Astrocyte (in vitro differentiated cells and primary cell): ENCODE measurements around the gene LST1.

Experiments used
- EZH2 ChIP-seq: IDR thresholded peaks from 2 replicates; pipeline ENCODE4 v1.6.1; 2012; ENCODE audit warnings: mild to moderate bottlenecking, low read length, inconsistent platforms; ENCODE audit not compliant: insufficient read depth
- TF ChIP-seq, protein P1 (sequence below): IDR thresholded peaks from 2 replicates; pipeline ENCODE4 v1.5.1; 2011; ENCODE audit warnings: low read depth, mild to moderate bottlenecking, inconsistent platforms, low read length, moderate library complexity; ENCODE audit not compliant: insufficient read depth

DNA sequence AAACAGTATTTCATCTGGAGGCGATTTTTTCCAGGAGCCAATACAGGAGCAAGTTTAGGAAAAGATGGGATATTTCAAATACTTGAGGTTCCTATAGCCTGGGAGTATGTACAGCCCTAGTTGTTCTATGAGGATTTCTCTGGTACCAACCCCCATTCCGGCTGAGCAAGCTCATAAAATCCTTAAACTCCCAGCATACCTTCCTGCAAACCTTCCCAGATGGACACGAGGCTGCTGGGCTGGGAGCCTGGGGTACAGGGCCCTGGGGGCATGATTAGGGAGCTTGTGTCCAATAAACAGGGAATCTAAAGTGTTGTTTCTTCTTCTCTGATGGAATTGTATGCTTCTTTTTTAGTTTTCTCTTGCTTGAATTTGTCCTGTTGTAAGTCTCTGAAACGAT lies 35.9 kb downstream of the LST1 start:
- TF ChIP-seq, protein P1, sequence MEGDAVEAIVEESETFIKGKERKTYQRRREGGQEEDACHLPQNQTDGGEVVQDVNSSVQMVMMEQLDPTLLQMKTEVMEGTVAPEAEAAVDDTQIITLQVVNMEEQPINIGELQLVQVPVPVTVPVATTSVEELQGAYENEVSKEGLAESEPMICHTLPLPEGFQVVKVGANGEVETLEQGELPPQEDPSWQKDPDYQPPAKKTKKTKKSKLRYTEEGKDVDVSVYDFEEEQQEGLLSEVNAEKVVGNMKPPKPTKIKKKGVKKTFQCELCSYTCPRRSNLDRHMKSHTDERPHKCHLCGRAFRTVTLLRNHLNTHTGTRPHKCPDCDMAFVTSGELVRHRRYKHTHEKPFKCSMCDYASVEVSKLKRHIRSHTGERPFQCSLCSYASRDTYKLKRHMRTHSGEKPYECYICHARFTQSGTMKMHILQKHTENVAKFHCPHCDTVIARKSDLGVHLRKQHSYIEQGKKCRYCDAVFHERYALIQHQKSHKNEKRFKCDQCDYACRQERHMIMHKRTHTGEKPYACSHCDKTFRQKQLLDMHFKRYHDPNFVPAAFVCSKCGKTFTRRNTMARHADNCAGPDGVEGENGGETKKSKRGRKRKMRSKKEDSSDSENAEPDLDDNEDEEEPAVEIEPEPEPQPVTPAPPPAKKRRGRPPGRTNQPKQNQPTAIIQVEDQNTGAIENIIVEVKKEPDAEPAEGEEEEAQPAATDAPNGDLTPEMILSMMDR = no peak
- TF ChIP-seq EZH2 = no peak
